ENCODE measurements around the gene DPF3.

The DPF3 gene

GRCh38 chr14:72863216-72864006, 30.5 kb downstream of the DPF3 start:
- no peak for TF ChIP-seq EP300 (IDR thresholded peaks at IDR 0.05; ENCODE audit: borderline replicate concordance)
- no peak for TF ChIP-seq TAF1 (IDR thresholded peaks at IDR 0.05; ENCODE audit: low read depth)
- no peak for TF ChIP-seq ZBTB7A (IDR thresholded peaks at IDR 0.05; ENCODE audit: low read depth)
- TF ChIP-seq TCF12 (IDR thresholded peaks at IDR 0.05; ENCODE audit: low read depth), result no peak
- TF ChIP-seq TEAD4 (IDR thresholded peaks at IDR 0.05), result no peak
- no peak for TF ChIP-seq YY1 (IDR thresholded peaks at IDR 0.05; ENCODE audit: low read depth)
- no peak for TF ChIP-seq RAD21 (IDR thresholded peaks at IDR 0.05; ENCODE audit: low read depth)

DNA sequence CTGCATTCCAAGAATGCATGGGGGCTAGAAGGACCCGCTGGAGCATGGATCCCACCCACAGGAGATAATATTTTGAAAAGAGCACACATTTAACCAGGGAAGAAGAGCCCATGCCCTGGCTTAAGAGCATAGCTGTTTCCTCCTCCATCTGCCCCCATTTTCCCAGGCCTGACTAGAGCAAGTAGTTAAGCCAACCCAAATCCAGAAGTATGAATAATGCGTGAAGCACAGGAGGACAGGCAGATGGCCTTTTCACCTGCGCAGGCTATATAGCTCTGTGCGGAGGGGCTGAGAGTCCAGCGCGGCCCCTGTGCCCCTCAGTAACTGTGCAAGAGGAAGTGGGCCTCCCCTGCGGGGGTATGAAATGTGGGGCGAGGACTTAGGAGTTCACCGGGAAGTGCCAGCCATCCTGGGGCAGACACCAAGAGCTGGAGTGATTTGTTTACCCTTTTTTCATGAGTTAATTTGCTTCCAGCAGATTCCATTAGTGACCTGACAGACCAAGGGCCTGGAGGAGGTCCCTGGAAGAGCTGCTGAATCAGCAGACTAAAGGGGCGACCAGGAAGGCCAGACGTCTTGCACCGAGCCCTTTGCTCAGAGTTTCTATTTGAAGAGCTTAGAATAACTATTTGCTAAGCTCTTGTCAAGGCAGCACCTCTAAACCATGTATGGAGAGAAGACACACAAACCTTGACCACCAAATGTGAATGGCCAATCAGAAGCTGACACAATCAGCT, 37.2 kb downstream of the DPF3 start:
- TF ChIP-seq, protein P1, sequence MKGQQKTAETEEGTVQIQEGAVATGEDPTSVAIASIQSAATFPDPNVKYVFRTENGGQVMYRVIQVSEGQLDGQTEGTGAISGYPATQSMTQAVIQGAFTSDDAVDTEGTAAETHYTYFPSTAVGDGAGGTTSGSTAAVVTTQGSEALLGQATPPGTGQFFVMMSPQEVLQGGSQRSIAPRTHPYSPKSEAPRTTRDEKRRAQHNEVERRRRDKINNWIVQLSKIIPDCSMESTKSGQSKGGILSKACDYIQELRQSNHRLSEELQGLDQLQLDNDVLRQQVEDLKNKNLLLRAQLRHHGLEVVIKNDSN (IDR thresholded peaks at IDR 0.05), result no peak
- TF ChIP-seq EGR1 (IDR thresholded peaks at IDR 0.05) (no peak), MAX (IDR thresholded peaks at IDR 0.05) (no peak), RAD21 (IDR thresholded peaks at IDR 0.05; ENCODE audit: low read depth) (no peak), NFIC (IDR thresholded peaks at IDR 0.05) (no peak), ZBTB7A (IDR thresholded peaks at IDR 0.05; ENCODE audit: low read depth) (no peak), REST (IDR thresholded peaks at IDR 0.05; ENCODE audit: low read depth) (no peak)

GRCh38 chr14:72855913-72856312, 38.0 kb downstream of the DPF3 start:
- no peak for TF ChIP-seq REST (IDR thresholded peaks at IDR 0.05; ENCODE audit: low read depth)
- no peak for TF ChIP-seq RAD21 (IDR thresholded peaks at IDR 0.05; ENCODE audit: low read depth)
- no peak for TF ChIP-seq TAF1 (IDR thresholded peaks at IDR 0.05; ENCODE audit: low read depth)
- TF ChIP-seq EP300 (IDR thresholded peaks at IDR 0.05; ENCODE audit: borderline replicate concordance), result no peak
- no peak for TF ChIP-seq TCF12 (IDR thresholded peaks at IDR 0.05; ENCODE audit: low read depth)
- TF ChIP-seq YY1 (IDR thresholded peaks at IDR 0.05; ENCODE audit: low read depth), result no peak
- TF ChIP-seq FOXM1 (IDR thresholded peaks at IDR 0.05; ENCODE audit: borderline replicate concordance, low read depth), result no peak
- TF ChIP-seq, protein P1 (IDR thresholded peaks at IDR 0.05), result no peak
- no peak for TF ChIP-seq TEAD4 (IDR thresholded peaks at IDR 0.05)
- no peak for TF ChIP-seq EGR1 (IDR thresholded peaks at IDR 0.05)
- TF ChIP-seq MAX (IDR thresholded peaks at IDR 0.05), result no peak
- TF ChIP-seq ZBTB7A (IDR thresholded peaks at IDR 0.05; ENCODE audit: low read depth), result no peak

DNA sequence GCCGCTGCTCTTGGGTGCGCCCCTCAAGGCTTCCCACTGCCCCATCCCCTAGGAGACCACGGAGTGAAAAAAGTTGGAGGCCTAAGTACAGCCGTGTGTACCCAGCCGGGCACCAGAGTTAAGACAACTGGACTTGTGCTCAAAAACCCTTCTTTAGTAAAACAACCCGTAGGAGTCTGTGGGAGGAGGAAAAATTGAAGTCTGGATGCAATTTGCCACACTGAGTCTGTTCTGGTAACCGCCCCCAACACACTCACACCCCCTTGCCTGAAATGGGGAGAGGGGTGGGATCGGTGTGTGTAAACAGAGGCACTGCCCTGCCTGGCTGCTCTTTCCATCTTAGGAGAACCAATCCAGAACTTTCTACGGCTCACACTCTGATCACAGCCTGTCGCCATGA, 41.7 kb downstream of the DPF3 start:
- TF ChIP-seq CREB1 (IDR thresholded peaks at IDR 0.05; ENCODE audit: low read depth) (no peak), EP300 (IDR thresholded peaks at IDR 0.05; ENCODE audit: borderline replicate concordance) (no peak), EGR1 (IDR thresholded peaks at IDR 0.05) (no peak)
- TF ChIP-seq, protein P1 (IDR thresholded peaks at IDR 0.05), result no peak

DNA sequence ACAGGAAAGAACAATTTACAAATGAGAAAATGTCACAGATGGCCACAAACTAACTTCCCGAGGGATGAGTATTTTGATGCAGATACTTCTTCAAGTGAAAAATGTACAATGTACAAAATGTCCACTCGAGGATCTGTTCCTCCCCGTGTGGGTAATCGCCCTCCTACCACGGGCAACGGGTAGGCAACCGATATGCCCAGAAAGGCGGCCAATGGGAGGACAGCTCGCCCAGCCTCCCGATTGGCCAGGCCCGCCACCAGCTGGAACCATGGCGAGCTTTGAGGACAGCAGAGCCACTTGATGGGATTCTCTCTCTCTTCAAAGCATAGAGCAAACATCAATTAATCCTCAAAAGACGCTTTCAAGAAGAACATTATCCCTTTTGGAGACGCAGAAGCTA, 42.3 kb downstream of the DPF3 start:
- TF ChIP-seq, protein P1 (IDR thresholded peaks at IDR 0.05), result no peak
- TF ChIP-seq YY1 (IDR thresholded peaks at IDR 0.05; ENCODE audit: low read depth) (no peak), CREB1 (IDR thresholded peaks at IDR 0.05; ENCODE audit: low read depth) (no peak), ZBTB7A (IDR thresholded peaks at IDR 0.05; ENCODE audit: low read depth) (no peak), EP300 (IDR thresholded peaks at IDR 0.05; ENCODE audit: borderline replicate concordance) (no peak), RAD21 (IDR thresholded peaks at IDR 0.05; ENCODE audit: low read depth) (no peak), FOXM1 (IDR thresholded peaks at IDR 0.05; ENCODE audit: borderline replicate concordance, low read depth) (no peak), TAF1 (IDR thresholded peaks at IDR 0.05; ENCODE audit: low read depth) (no peak), REST (IDR thresholded peaks at IDR 0.05; ENCODE audit: low read depth) (no peak), EGR1 (IDR thresholded peaks at IDR 0.05) (no peak), MAX (IDR thresholded peaks at IDR 0.05) (no peak)
